Stomach (tissue), 9 donors: Measurements from ENCODE around the gene WNT3. TPM values are rescaled to one million over a fixed set of nuclear protein-coding genes. Genes with fewer than 3 reads are reported as not detected.

Experiments
- DNase-seq, 2 donors: peaks; one replicate each; pipeline versions ENCODE4 v3.0.0 to v3.0.0-alpha.2; 2013 to 2019
- H3K27ac ChIP-seq, 5 donors: fragments of 200-600 bp in 4 of 5; sonication (generic) in 4 of 5; one replicate each; pipeline ENCODE4 v1.5.1; 2013 to 2019; ENCODE audit warnings: mild to moderate bottlenecking in 1 of 5, moderate library complexity in 1 of 5
- H3K27me3 ChIP-seq, 3 donors: fragments of 200-600 bp; sonication (generic); one replicate each; pipeline ENCODE4 v1.5.1; 2017 to 2019; ENCODE audit warnings: mixed run types in 1 of 3
- H3K36me3 ChIP-seq, 4 donors: fragments of 200-600 bp; sonication (generic); 1 replicate in 3 of 4; 2 replicates in 1 of 4; pipeline ENCODE4 v1.5.1; 2016 to 2019
- H3K4me1 ChIP-seq, 4 donors: fragments of 200-600 bp; sonication (generic); one replicate each; pipeline ENCODE4 v1.5.1; 2016 to 2019
- H3K4me3 ChIP-seq, 4 donors: fragments of 200-600 bp; sonication (generic) in 3 of 4; one replicate each; pipeline ENCODE4 v1.5.1; 2016 to 2019; ENCODE audit warnings: mild to moderate bottlenecking in 1 of 4
- H3K9me3 ChIP-seq, 4 donors: fragments of 200-600 bp; sonication (generic); one replicate each; pipeline ENCODE4 v1.5.1; 2016 to 2019
- CTCF ChIP-seq, 7 experiments: fragments of 450-650 bp in 4 of 7; fragments of 200-600 bp in 3 of 7; sonication (generic) in 3 of 7; IDR thresholded peaks; one replicate each; pipeline ENCODE4 v1.5.1; 2016 to 2019; ENCODE audit warnings: antibody characterized with exemption in 7 of 7, control low read depth in 2 of 7, mild to moderate bottlenecking in 1 of 7
- EP300 ChIP-seq: sonication (generic); formaldehyde crosslinking; IDR thresholded peaks from one replicate; pipeline ENCODE4 v1.6.1; 2017; ENCODE audit warnings: antibody characterized with exemption
- POLR2A ChIP-seq, 4 donors: fragments of 450-650 bp; IDR thresholded peaks; one replicate each; pipeline ENCODE4 v1.6.1; 2016; ENCODE audit warnings: antibody characterized with exemption in 4 of 4, control low read depth in 2 of 4, mild to moderate bottlenecking in 1 of 4, moderate library complexity in 1 of 4
- POLR2AphosphoS5 ChIP-seq, 3 donors: sonication (generic); formaldehyde crosslinking; IDR thresholded peaks; one replicate each; pipeline ENCODE4 v1.6.1; 2016; ENCODE audit warnings: antibody characterized with exemption in 3 of 3
- WGBS, 5 donors: extraction: QIAGEN DNeasy Blood & Tissue Kit in 3 of 5; methylation state at CpG; one replicate each; pipeline versions ENCODE4 v1.1.5 to v1.1.7; 2013 to 2018; 5-methylcytosine and 5-hydroxymethylcytosine counted together
- intact Hi-C: fragments of 100-400 bp; cut with DNase I; formaldehyde crosslinking; loops from one replicate; pipeline ENCODE4 v1.15.1; 2023; ENCODE audit warnings: low total_unique reads
- polyA plus RNA-seq, 3 donors: library from polyadenylated mRNA; stranded (reverse); fragments of 200-250 nt; gene quantifications; one replicate each; pipeline ENCODE4 v1.2.3, GENCODE V29; 2013
- total RNA-seq, 5 donors: library from RNA; depleted of rRNA; stranded (reverse); fragments of >200 nt; gene quantifications; one replicate each; pipeline versions ENCODE4 v1.1.0 to v1.2.3, GENCODE V29; 2014 to 2016
- donor health status: healthy with polysubstance abuse.
- donor health status: Bipolar disorder and iron deficiency.
- donor health status: healthy.

The WNT3 gene
- total and polyA plus RNA-seq, 8 donors, result 0.14 to 0.73 (median 0.34) TPM; not detected in 2

GRCh38 chr17:46863383-46864121 is 45.1 kb upstream of the WNT3 start:
- 78 to 86% (median 82%) methylated on average over 5 to 8 of the region's 8 CpGs for WGBS, 5 donors
- intact Hi-C loops, result no loop called here

GRCh38 chr17:46862949-46863348 is 44.5 kb upstream of the WNT3 start:
- intact Hi-C loops, result no loop called here
- WGBS, 5 donors, result 30 to 36% (median 35%) methylated on average over 6 to 13 of the region's 13 CpGs

More at GRCh38 chr17:46863383-46864121, 45.1 kb upstream of the WNT3 start:
- DNase-seq, result no peak
- TF ChIP-seq EP300 (no peak), POLR2A (IDR thresholded peaks at IDR 0.05) (no peak), POLR2AphosphoS5 (IDR thresholded peaks at IDR 0.05) (no peak), CTCF (IDR thresholded peaks at IDR 0.05) (no peak)
- no peaks in the 10 kb centered on the region for H3K9me3 ChIP-seq
- H3K36me3 ChIP-seq, result no peaks in the 10 kb centered on the region
- H3K27me3 ChIP-seq, result peaks cover 0 to 41% (median 0%) of the 10 kb centered on the region in 3 donors
- no peak overlapping the region for H3K4me3 ChIP-seq
- no peak overlapping the region for H3K27ac ChIP-seq
- H3K4me1 ChIP-seq, result no peaks in the 10 kb centered on the region

GRCh38 chr17:46859996-46860395 is 41.5 kb upstream of the WNT3 start:
- Histone ChIP-seq H3K36me3 (no peaks in the 10 kb centered on the region), H3K4me1 (no peaks in the 10 kb centered on the region), H3K9me3 (no peaks in the 10 kb centered on the region), H3K27ac (no peak overlapping the region), H3K27me3 (peaks cover 0 to 46% (median 0%) of the 10 kb centered on the region in 3 donors), H3K4me3 (no peak overlapping the region)
- no peak for DNase-seq
- WGBS, 5 donors, result 71 to 74% (median 72%) methylated on average over 5 of the region's 5 CpGs
- TF ChIP-seq POLR2AphosphoS5 (IDR thresholded peaks at IDR 0.05) (no peak), EP300 (no peak), CTCF (IDR thresholded peaks at IDR 0.05) (no peak), POLR2A (IDR thresholded peaks at IDR 0.05) (no peak)
- intact Hi-C loops, result no loop called here

More at GRCh38 chr17:46862949-46863348, 44.5 kb upstream of the WNT3 start:
- H3K4me1 ChIP-seq, result no peaks in the 10 kb centered on the region
- peaks cover 0 to 41% (median 0%) of the 10 kb centered on the region in 3 donors for H3K27me3 ChIP-seq
- no peak for DNase-seq
- H3K9me3 ChIP-seq, result no peaks in the 10 kb centered on the region
- H3K36me3 ChIP-seq, result no peaks in the 10 kb centered on the region
- H3K4me3 ChIP-seq, result no peak overlapping the region
- H3K27ac ChIP-seq, result no peak overlapping the region
- no peak for TF ChIP-seq EP300
- TF ChIP-seq CTCF (IDR thresholded peaks at IDR 0.05), result no peak
- TF ChIP-seq POLR2A (IDR thresholded peaks at IDR 0.05), result no peak
- no peak for TF ChIP-seq POLR2AphosphoS5 (IDR thresholded peaks at IDR 0.05)

GRCh38 chr17:46857600-46857999 is 39.1 kb upstream of the WNT3 start:
- WGBS, 5 donors, result 88 to 100% (median 97%) methylated on average over 1 of the region's 1 CpG
- intact Hi-C loops, result no loop called here
- TF ChIP-seq POLR2AphosphoS5 (IDR thresholded peaks at IDR 0.05) (no peak), CTCF (IDR thresholded peaks at IDR 0.05) (no peak), POLR2A (IDR thresholded peaks at IDR 0.05) (no peak)
- Histone ChIP-seq H3K27me3 (peaks cover 0 to 46% (median 5%) of the 10 kb centered on the region in 3 donors), H3K27ac (no peak overlapping the region), H3K4me3 (no peak overlapping the region), H3K36me3 (no peaks in the 10 kb centered on the region), H3K9me3 (no peaks in the 10 kb centered on the region), H3K4me1 (no peaks in the 10 kb centered on the region)
- no peak for DNase-seq
